ENCODE data around the gene ZC3HAV1L.
"Not testable (repeated sequence)": the region's sequence is repeated elsewhere in the genome, so short reads cannot be mapped to it uniquely, and the experiment has no call there.

ZC3HAV1L gene

DNA sequence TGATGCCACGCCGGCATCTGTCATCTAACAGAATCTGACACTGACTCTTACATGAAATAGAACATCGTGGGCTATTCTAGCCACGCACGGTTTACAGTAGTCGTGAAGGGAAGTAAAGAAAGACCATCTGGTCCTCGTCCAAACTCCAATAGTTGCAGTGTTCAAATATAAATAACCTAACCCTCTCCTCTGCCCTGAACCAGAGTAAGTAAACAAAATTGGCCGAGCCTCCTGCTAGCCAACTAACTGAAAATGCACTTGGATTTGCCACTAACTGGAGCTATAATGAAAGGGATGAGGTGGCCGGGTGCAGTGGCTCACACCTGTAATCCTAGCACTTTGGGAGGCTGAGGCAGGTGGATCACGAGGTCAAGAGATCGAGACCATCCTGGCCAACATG, 29.5 kb upstream of the ZC3HAV1L start:
- peaks cover 82% of the 10 kb centered on the region for H3K36me3 Mint-ChIP-seq (ENCODE audit: low read depth)
- DNase-seq (no peak), ATAC-seq (no peak)
- peaks cover 33% of the 10 kb centered on the region for H3K4me1 Mint-ChIP-seq
- H3K27ac Mint-ChIP-seq: no peak overlapping the region
- no peaks in the 10 kb centered on the region for H3K27me3 Mint-ChIP-seq
- H3K4me3 Mint-ChIP-seq: no peak overlapping the region
- no peaks in the 10 kb centered on the region for H3K9me3 Mint-ChIP-seq

DNA sequence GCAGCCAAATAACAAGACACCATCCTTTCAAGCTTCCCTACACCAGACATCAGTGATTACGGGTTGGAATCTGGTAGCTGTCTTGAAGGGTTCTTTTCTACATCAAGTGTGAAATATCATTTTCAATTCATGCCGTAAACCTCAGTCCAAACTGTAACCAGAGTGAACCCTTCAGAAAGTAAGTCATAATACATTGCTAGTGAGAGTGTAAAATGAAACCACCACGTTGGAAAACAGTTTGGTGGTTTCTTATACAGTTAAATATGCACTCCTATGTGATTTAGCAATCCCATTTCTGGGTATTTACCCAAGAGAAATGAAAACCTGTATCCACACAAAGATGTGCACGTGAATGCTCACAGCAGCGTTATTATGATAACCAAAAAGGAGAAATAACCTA, 25.6 kb upstream of the ZC3HAV1L start:
- H3K4me1 Mint-ChIP-seq: peaks cover 57% of the 10 kb centered on the region
- no peak overlapping the region for H3K4me3 Mint-ChIP-seq
- peaks cover 71% of the 10 kb centered on the region for H3K36me3 Mint-ChIP-seq (ENCODE audit: low read depth)
- ATAC-seq (peak; percentile 30), DNase-seq (no peak)
- no peaks in the 10 kb centered on the region for H3K27me3 Mint-ChIP-seq
- H3K27ac Mint-ChIP-seq: peak overlapping the region; percentile 72
- no peaks in the 10 kb centered on the region for H3K9me3 Mint-ChIP-seq

DNA sequence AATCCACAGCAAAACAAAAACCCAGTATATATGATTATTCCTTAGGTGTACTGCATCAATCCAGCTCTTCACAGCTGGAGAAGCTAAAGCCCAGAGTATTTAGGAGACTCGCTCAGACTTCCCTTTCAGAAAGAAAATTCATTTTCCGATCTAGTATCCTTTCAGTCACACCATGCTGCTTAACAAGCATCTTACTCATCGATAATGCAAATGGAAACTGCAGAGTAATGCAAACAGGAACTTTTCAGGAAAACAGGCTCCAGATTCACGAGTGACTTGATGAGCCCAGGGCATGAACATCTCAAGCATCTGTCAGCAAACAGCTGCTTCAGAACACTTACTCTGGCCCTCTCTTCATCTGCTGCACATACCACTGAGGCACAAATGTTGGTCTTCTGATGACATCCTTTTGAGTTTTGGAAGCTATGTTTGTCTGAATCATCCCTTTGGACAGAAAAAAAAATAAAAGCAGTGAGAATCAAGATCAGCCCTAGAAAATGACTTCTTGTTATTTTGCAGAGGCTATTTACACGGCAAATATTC, 24.9 kb upstream of the ZC3HAV1L start:
- peaks cover 70% of the 10 kb centered on the region for H3K36me3 Mint-ChIP-seq (ENCODE audit: low read depth)
- no peak overlapping the region for H3K4me3 Mint-ChIP-seq
- ATAC-seq: no peak
- H3K4me1 Mint-ChIP-seq: peaks cover 60% of the 10 kb centered on the region
- peak overlapping the region; percentile 72 for H3K27ac Mint-ChIP-seq
- DNase-seq: no peak
- H3K27me3 Mint-ChIP-seq: no peaks in the 10 kb centered on the region
- no peaks in the 10 kb centered on the region for H3K9me3 Mint-ChIP-seq

DNA sequence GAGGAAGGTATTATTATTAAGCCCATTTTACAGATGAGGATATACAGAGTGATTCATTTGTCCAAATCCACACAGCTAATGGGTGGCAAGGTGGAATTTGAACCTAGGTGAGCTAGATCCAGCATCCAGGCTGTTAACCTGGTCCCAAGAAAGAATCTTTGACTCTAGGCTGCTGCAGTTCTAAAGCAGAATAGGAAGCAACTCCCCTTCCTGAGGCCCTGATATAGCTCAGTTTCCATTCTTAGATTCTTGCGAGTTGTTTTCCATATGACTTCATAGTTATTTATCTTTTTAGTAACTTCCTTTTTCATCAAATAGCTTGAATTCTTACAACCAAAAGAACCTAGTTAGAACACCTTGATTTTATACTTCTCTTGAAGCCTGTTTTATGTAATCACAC, 24.1 kb upstream of the ZC3HAV1L start:
- H3K27ac Mint-ChIP-seq: peak overlapping the region; percentile 72

DNA sequence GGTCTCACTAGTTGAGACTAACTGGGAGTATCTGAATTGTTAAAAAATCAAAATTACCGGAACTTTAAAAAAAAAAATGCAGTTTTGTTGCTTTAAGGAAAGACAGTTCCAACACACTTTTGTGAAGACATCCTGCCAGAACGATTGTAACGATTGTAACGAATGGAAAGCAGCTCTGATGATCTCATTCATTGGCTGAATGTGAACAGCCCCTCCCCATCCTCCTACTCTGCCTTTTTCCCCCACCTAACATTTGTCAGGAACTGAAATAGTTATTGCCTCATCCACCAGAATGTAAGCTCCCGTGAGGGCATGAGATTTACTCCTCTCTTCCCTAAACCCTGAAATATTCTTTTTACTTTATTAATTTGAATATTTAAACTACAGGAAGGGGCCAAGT, 23.1 kb upstream of the ZC3HAV1L start:
- no peaks in the 10 kb centered on the region for H3K27me3 Mint-ChIP-seq
- DNase-seq: no peak
- H3K36me3 Mint-ChIP-seq (ENCODE audit: low read depth): peaks cover 69% of the 10 kb centered on the region
- H3K4me3 Mint-ChIP-seq: no peak overlapping the region
- no peaks in the 10 kb centered on the region for H3K9me3 Mint-ChIP-seq
- H3K4me1 Mint-ChIP-seq: peaks cover 69% of the 10 kb centered on the region
- peak overlapping the region; percentile 74 for H3K27ac Mint-ChIP-seq
- ATAC-seq: peak; percentile 54

More for the DNA sequence above, 24.1 kb upstream of the ZC3HAV1L start:
- Mint-ChIP-seq H3K4me3 (no peak overlapping the region), H3K27me3 (no peaks in the 10 kb centered on the region), H3K4me1 (peaks cover 64% of the 10 kb centered on the region), H3K36me3 (ENCODE audit: low read depth) (peaks cover 72% of the 10 kb centered on the region), H3K9me3 (no peaks in the 10 kb centered on the region)
- no peak for ATAC-seq
- no peak for DNase-seq

DNA sequence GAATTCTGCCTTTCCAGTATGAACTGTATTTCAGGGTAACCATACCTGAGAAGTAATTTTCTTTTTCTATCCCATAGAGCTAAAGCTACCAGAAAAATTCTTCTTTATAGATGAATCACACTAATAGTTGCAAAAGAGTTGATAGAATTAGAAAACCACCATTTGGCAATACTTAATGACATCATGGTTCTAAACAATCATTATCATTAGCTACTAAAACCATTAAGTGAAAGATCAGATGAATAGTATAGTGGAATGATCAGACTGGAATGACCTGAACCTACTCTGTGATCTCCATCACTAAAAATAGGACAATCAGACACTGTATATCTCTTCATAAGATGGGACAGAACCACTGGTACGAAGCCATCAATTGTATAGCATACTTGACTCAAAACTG, 19.8 kb upstream of the ZC3HAV1L start:
- DNase-seq: no peak
- Mint-ChIP-seq H3K9me3 (no peaks in the 10 kb centered on the region), H3K27me3 (no peaks in the 10 kb centered on the region), H3K4me3 (no peak overlapping the region), H3K36me3 (ENCODE audit: low read depth) (peaks cover 70% of the 10 kb centered on the region), H3K27ac (peak overlapping the region; percentile 68), H3K4me1 (peaks cover 42% of the 10 kb centered on the region)
- no peak for ATAC-seq

- H3K4me1 Mint-ChIP-seq: peaks cover 37% of the 10 kb centered on the region
- peaks cover 72% of the 10 kb centered on the region for H3K36me3 Mint-ChIP-seq (ENCODE audit: low read depth)
- ATAC-seq, H3K27me3 Mint-ChIP-seq, DNase-seq, H3K4me3 Mint-ChIP-seq, H3K9me3 Mint-ChIP-seq: not testable (repeated sequence)
- peak overlapping the region; percentile 43 for H3K27ac Mint-ChIP-seq
These were observed 18.8 kb upstream of the ZC3HAV1L start for GRCh38 chr7:139054656-139055055.

DNA sequence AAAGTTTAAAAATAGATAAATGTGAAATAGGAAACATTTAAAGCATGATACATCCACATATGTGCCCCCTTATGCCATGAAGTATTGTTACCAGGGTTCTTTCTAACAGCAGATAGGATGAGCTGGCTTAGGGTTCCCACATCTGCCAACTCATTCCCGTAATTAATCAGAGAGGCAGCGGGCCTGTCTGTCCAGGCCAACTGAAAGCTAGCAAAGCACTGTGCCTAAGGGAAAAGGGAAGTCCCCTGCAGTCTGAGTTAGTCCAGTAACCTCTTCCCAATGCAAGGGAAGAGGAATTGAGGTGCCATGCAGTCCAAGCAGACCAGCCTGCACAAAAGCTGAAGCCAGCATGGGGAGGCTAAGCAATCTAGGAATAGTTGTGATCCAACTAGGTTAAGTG, 18.3 kb upstream of the ZC3HAV1L start:
- ATAC-seq (no peak), DNase-seq (no peak)
- no peak overlapping the region for H3K4me3 Mint-ChIP-seq
- H3K9me3 Mint-ChIP-seq: no peaks in the 10 kb centered on the region
- H3K36me3 Mint-ChIP-seq (ENCODE audit: low read depth): peaks cover 76% of the 10 kb centered on the region
- peak overlapping the region; percentile 43 for H3K27ac Mint-ChIP-seq
- no peaks in the 10 kb centered on the region for H3K27me3 Mint-ChIP-seq
- peaks cover 38% of the 10 kb centered on the region for H3K4me1 Mint-ChIP-seq

- H3K27ac Mint-ChIP-seq: no peak overlapping the region
- DNase-seq (no peak), ATAC-seq (no peak)
- H3K4me3 Mint-ChIP-seq: no peak overlapping the region
- no peaks in the 10 kb centered on the region for H3K27me3 Mint-ChIP-seq
- no peaks in the 10 kb centered on the region for H3K9me3 Mint-ChIP-seq
- peaks cover 44% of the 10 kb centered on the region for H3K4me1 Mint-ChIP-seq
- H3K36me3 Mint-ChIP-seq (ENCODE audit: low read depth): peaks cover 82% of the 10 kb centered on the region
These were observed 15.8 kb upstream of the ZC3HAV1L start for GRCh38 chr7:139051655-139052054.

GRCh38 chr7:139049936-139050335, 14.1 kb upstream of the ZC3HAV1L start:
- ATAC-seq: no peak

GRCh38 chr7:139049111-139049510, 13.3 kb upstream of the ZC3HAV1L start:
- peaks cover 54% of the 10 kb centered on the region for H3K4me1 Mint-ChIP-seq
- peak overlapping the region; percentile 39 for H3K27ac Mint-ChIP-seq
- H3K9me3 Mint-ChIP-seq: peaks cover 4% of the 10 kb centered on the region
- H3K36me3 Mint-ChIP-seq (ENCODE audit: low read depth): peaks cover 87% of the 10 kb centered on the region
- DNase-seq: no peak
- no peaks in the 10 kb centered on the region for H3K27me3 Mint-ChIP-seq
- ATAC-seq: no peak
- H3K4me3 Mint-ChIP-seq: no peak overlapping the region

More at GRCh38 chr7:139049936-139050335, 14.1 kb upstream of the ZC3HAV1L start:
- H3K36me3 Mint-ChIP-seq (ENCODE audit: low read depth): peaks cover 84% of the 10 kb centered on the region
- peaks cover 51% of the 10 kb centered on the region for H3K4me1 Mint-ChIP-seq
- H3K4me3 Mint-ChIP-seq: no peak overlapping the region
- no peaks in the 10 kb centered on the region for H3K27me3 Mint-ChIP-seq
- DNase-seq: no peak
- H3K27ac Mint-ChIP-seq: peak overlapping the region; percentile 68
- H3K9me3 Mint-ChIP-seq: peaks cover 4% of the 10 kb centered on the region

DNA sequence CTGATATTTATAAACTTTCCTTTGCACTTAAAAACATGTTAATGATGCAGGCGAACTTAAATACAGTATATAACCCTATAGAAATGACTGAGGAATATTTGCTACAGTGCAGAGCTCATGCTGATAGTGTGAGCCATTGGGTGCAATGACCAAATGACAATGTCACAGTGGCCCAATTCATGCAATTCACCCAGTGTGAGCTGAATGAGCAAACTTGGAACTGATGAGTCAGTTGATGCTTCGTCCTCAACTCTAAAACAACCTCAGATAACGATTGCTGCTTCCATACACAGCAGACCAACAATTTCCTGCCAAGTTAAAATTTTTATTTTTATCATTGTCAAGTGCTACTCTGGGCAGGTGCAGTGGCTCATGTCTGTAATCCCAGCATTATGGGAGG, 12.1 kb upstream of the ZC3HAV1L start:
- ATAC-seq (peak; percentile 72), DNase-seq (no peak)
- Mint-ChIP-seq H3K4me3 (no peak overlapping the region), H3K36me3 (ENCODE audit: low read depth) (peaks cover 84% of the 10 kb centered on the region), H3K27me3 (no peaks in the 10 kb centered on the region), H3K27ac (peak overlapping the region; percentile 39), H3K4me1 (peaks cover 64% of the 10 kb centered on the region), H3K9me3 (peaks cover 4% of the 10 kb centered on the region)

DNA sequence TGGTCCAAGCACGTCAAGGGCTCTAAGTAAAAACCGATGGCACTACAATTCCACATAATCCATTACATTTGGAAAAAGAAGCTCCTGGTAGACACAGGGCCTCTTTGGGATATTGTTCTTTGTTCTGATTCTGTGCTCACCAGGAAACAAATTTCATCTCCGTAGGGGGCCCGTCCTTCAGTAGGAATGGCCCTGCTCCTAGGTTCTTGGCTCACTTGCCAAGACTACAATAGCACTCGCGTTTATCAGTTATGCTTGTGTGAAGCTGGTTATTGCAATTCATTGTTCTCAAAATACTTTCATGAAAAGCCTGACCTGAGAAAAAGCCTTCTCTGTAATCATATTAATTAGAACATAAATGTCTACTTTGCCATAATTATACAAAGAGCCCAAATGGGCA, 10.3 kb upstream of the ZC3HAV1L start:
- Mint-ChIP-seq H3K27ac (peak overlapping the region; percentile 60), H3K4me1 (peaks cover 64% of the 10 kb centered on the region), H3K36me3 (ENCODE audit: low read depth) (peaks cover 73% of the 10 kb centered on the region), H3K9me3 (peaks cover 4% of the 10 kb centered on the region), H3K27me3 (no peaks in the 10 kb centered on the region), H3K4me3 (no peak overlapping the region)
- ATAC-seq (no peak), DNase-seq (no peak)

DNA sequence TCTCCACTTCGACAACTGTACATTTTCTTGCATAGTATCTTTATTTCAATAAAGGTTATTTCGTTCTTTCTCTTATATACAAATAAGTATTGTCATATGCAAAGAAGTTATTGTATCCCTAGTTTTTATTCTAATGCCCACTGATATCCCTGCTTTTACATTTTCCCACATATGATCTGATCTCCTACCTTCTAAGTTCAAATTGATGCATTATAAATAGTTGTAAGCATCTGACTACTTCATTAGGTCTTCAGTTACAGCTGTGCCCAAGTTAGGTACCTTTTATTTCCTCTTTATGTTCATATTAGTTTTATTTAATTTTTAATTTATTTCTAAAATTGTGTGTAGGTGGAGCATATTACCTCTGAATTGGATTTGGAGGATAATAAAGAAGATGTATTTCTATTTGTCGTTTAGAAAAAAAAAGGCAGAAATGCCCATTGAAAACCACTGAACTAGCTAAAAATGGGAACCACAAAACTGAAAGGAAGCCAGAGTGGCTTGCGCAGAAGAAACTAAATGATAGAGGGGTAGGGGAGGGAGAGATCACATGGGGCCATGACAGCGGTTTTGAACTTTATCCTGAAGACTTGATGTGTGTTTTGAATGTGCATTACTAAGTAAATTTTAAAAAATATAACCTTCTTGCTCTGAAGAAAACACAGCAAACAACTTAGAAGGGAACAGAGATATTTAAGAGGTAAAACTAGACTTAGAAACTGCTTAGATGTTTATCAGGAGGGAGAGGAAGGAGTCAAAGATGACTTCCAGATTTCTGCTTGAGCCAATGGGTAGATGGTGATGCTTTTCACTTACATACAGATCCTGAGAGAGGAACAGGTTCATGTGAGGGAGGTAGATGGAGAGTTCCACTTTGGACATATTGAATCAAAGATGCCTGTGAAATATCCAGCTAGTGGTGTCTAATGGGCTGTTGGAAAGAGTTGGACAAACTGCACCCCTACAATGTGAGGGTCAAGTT, 9.3 kb upstream of the ZC3HAV1L start:
- peak overlapping the region; percentile 60 for H3K27ac Mint-ChIP-seq
- H3K4me1 Mint-ChIP-seq: peaks cover 64% of the 10 kb centered on the region
- H3K4me3 Mint-ChIP-seq: peak overlapping the region; percentile 33
- no peak for DNase-seq
- H3K27me3 Mint-ChIP-seq: no peaks in the 10 kb centered on the region
- peaks cover 64% of the 10 kb centered on the region for H3K36me3 Mint-ChIP-seq (ENCODE audit: low read depth)
- H3K9me3 Mint-ChIP-seq: peaks cover 4% of the 10 kb centered on the region
- no peak for ATAC-seq
